Stimulated activated CD4-positive, alpha-beta T cell treated with anti-CD3 and anti-CD28 coated beads, Interleukin-15, amount 100 ng/mL, for 1 hour (primary cell): ENCODE results near the gene HTR3C.
A peak's percentile ranks its signal among the peaks of the same experiment; 100 is the strongest.
"Not testable (repeated sequence)": the region's sequence is repeated elsewhere in the genome, so short reads cannot be mapped to it uniquely, and the experiment has no call there.

Experiments used
- DNase-seq, 2 donors: peaks; one replicate each; pipeline ENCODE4 v3.0.0-alpha.2; 2020; ENCODE audit warnings: low read depth in 1 of 2, low spot score in 1 of 2

The HTR3C gene

GRCh38 chr3:184052767-184053166 lies at the start of gene HTR3C:
Gene HTR3C, plus strand, starts transcription at chr3:184053047. Its CDS starts 34 bp downstream, at chr3:184053081.
- no peak for DNase-seq

DNA sequence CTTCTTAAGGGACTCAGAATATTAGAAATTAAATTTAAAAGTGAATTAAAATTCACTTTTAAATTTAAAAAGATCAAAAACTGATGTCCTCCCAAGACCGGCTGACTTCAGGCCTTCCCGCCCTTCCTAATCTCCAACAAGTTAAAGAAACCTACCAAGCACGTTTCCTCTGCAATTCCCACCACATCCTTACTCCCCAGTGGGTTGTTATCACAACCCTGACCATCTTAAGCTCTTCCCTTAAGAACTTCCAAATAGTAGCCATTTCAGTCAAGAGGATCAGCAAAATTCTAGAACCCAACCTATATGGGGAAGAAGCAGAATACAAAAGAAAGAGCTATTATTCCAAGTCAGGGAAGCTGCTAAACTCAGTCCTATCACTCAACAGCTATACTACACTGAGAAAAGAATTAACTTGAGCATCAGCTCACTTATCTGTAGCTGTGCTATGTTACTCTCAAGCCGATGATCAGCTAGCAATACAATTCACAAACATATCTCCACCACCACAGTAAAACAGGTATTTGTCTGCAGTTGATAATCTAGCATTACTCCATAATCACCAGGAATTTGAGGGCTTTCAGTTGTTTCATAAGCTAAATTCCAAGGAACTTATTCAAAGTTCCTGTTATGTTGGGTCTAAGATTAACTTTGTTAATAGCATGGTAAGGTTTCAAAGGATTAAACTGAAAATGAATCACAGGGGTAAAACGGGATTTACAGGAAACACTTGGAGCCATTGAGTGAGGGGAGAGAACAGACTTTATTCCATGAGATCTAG lies 49.5 kb upstream of the HTR3C start:
- no peak for DNase-seq

- DNase-seq: no peak
These were observed 48.4 kb upstream of the HTR3C start for GRCh38 chr3:184004476-184004875.

GRCh38 chr3:184005941-184006507 lies 46.8 kb upstream of the HTR3C start:
- DNase-seq: no peak

DNA sequence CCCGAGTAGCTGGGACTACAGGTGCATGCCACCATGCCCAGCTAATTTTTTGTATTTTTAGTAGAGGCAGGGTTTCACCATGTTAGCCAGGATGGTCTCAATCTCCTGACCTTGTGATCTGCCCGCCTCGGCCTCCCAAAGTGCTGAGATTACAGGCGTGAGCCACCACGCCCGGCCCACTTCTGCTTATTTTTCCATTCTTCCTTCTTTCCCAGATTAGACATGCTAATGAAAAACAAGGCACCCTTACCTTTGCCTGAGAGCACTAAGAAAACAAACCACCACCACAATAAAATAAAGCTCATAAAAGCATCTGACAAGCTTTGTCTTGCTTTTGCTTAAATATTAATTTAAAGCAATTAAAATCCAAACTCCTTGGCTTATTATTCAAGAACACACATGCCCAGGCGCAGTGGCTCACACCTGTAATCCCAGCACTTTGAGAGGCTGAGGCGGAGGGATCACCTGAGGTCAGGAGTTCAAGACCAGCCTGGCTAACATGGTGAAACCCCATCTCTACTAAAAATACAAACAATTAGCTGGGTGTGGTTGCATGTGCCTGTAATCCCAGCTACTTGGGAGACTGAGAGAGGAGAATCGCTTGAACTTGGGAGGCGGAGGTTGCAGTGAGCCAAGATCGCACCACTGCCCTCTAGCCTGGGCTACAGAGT lies 45.6 kb upstream of the HTR3C start:
- not testable (repeated sequence) for DNase-seq

GRCh38 chr3:184008161-184008560 lies 44.7 kb upstream of the HTR3C start:
- no peak for DNase-seq

- no peak for DNase-seq
These were observed 41.5 kb upstream of the HTR3C start for GRCh38 chr3:184011230-184011876.

DNA sequence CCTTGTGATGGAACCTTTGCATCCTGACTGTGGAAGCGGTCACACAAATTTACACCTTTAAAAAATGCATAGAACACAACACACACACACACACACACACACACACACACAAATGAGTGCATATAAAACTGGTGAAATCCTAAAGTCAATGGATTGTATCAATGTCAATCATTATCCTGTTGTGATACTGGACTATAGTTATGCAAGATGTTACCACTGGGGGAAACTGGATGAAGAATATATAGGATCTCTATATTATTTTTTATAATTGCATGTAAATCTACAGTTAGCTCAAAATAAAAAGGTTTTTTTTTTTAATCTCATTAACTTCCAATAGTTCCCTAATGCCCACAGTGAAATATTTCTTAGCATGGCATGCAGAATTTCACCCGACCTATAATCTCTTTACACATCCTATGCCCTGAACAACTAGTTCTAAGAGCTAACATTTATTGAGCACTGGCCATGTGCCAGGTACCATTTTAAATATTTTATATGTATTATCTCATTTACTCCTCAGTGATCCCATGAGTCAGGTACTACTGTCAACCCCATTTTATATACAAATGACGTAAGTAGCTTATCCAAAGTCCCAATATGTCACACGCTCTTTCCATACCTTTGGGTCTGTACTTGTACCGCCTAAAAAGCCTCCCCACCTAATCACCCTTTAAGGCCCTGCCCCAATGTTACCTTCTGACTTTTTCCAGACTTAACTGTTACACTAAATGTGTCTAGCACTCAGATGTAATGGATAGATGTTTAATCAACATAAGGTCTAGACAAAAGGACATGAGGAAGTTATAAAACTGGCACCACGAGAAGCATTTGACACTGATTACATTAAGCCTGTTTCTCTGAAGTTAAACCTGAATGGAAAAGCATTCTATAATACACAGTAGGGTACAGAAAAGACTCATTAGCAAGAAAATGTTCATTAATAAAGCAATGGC lies 40.6 kb upstream of the HTR3C start:
- no peak for DNase-seq

DNA sequence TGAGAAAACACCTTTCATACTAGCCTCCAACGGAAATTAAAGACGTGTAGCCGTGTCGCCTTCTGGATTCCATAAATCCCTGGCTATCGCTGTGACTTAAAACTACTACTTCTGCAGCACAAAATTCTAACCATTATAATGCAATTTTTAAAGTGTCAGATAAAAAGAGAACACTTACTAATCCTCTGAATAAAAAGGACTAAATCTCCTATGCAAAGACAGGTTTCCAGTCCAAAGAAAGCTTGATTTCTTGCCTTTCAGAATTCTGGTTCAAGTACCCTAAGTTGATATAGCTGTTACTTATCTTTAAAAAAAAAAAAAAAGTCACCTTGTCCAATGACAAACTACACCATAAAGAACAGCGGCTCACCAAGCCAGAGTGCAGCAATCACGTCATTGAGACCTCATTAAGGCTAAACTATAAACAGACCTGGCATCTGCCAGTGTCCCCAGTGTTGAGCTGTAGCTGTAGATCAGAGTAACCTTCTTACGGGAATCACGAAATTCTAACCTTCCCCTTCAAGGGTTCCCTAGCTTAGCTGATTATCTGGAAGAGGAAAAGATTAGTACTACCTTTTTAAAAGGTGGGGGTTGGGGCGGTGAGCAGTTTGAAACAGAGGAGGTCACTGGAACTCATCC lies 37.3 kb upstream of the HTR3C start:
- no peak for DNase-seq

- no peak for DNase-seq
These were observed 36.7 kb upstream of the HTR3C start for GRCh38 chr3:184016169-184016570.

DNA sequence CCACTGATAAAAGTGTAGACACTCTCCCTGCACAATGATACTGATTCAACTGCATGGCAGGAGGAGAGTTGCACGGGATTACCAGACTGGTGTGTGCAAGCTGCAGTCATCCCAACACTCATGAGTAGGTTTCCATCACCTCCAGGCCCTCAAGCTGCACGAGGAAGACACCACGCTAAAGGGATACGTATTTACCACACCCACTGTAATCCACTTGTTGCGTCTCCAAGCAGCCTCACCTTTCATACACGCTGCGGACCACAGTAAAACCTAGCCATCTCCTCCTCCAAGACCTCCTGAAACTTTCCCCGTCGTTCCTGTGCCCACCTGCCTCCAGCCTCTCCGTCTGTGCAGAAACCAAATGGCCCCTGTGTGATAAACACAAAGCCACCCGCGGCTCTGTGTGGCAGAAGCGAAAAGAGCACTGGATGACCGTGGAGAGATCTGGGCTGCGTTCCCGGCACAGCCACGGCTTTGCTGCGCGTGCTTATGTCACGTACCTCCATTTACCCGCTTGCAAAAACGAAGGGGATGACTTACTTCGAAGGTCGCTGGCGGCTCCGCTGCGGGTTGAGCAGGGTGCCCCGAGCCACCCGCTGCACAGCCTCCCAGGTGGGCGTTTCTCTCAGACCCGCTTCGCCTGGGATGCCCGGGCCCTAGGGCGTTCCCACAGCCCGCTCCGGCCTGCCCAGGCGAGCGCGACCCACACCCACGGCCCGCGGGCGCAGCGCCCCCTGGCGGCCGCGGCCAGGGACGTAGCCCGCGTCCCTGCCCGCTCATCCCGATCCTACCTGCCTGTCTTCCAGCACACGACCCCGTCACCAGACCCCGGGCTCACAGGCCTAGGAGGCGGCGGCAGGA lies 35.8 kb upstream of the HTR3C start:
- DNase-seq: peak; percentile 11 to 39

DNA sequence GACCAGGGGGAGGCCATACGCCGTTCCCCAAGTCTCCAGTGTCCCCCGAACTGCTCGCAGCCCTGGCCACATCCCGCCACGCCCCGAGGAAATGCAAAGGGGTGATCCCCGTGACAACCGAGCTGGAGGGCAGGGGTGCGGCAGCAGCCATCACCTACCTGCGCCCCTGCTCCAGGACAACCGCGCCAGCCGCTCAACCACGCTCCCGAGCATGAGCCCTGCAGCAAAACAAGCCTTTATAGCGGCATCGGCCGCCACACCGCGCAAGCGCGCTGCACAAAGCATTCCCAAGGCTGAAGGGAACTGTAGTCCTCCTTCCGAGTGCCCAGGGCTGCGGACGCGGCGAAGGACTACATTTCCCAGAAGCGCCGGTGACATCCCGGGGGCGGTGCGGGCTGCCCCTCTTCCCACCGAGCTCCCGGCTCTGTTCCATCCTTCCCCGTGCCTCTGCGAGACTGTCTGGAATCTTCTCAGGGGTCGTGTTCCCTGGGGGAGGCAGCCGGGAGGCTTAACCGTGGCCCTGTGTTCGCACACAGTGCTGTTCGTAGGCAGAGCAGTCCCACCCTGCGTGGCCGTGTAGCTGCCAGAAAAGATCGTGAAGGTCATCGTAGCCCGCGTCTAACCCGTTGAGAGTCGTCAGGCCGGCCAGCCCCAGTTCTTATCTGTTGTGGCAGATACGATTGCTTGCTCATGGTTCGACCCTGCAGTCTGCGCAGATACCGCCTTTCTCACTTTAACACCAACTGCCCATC lies 35.0 kb upstream of the HTR3C start, which contains the start of gene ABCC5:
Gene ABCC5 (minus strand): TSS at position 213 of the 752 bp plus-strand sequence. CDS start 3,492 bp downstream, outside the sequence.
- DNase-seq: peak; percentile 61 to 73

DNA sequence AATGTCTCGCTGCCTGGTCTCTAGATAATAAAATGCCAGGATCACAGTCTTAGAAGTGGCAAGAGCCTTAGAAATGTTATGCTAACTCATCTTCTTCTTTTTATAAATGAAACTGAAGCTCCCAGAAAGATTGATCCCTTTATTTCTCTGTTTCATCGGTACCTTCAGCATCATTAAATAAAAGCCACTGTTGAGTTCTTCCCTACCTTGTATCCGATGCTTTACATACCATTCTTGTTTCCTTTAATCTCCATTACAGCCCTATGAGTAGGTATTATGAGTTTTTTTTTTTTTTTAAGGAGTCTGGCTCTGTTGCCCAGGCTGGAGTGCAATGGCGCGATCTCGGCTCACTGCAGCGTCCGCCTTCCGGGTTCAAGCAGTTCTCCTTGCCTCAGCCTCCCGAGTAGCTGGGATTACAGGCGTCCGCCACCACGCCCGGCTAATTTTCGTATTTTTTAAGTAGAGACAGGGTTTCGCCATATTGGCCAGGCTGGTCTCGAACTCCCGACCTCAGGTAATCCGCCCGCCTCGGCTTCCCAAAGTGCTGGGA lies 34.3 kb upstream of the HTR3C start:
- no peak for DNase-seq

- no peak for DNase-seq
These were observed 30.5 kb upstream of the HTR3C start for GRCh38 chr3:184022323-184022722.

DNA sequence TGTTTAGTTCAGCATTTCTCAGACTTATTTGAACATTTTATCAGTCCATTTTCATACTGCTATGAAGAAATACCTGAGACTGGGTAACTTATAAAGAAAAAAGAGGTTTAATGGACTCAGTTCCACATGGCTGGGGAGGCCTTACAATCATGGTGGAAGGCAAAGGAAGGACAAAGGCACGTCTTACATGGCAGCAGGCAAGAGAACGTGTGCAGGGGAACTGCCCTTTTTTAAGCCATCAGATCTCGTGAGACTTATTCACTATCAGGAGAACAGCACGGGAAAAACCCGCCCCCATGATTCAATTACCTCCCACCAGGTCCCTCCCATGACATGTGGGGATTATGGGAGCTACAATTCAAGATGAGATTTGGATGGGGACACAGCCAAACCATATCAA lies 27.6 kb upstream of the HTR3C start:
- DNase-seq: not testable (repeated sequence)

- DNase-seq: not testable (repeated sequence)
These were observed 24.5 kb upstream of the HTR3C start for GRCh38 chr3:184028275-184028890.

GRCh38 chr3:184029443-184029842 lies 23.4 kb upstream of the HTR3C start:
- no peak for DNase-seq

- no peak for DNase-seq
These were observed 22.3 kb upstream of the HTR3C start for GRCh38 chr3:184030536-184030935.
